SK-N-MC (cell line): Measurements from ENCODE around the gene PRSS50.

Experiments
- EZH2 ChIP-seq: fragments of 200-600 bp; sonication (generic); IDR thresholded peaks from one replicate; pipeline ENCODE4 v1.6.1; 2017; ENCODE audit warnings: antibody characterized with exemption
- FOXP2 ChIP-seq: optimal IDR thresholded peaks from 2 replicates; pipeline ENCODE3; 2011; ENCODE audit warnings: mild to moderate bottlenecking, moderate library complexity; ENCODE audit not compliant: insufficient read depth; ENCODE audit errors: extremely low read length, control extremely low read depth
- POLR2AphosphoS5 ChIP-seq: IDR thresholded peaks from 2 replicates; pipeline ENCODE4 v1.6.1; 2012; ENCODE audit warnings: mild to moderate bottlenecking, low read depth, low read length, borderline replicate concordance

DNA sequence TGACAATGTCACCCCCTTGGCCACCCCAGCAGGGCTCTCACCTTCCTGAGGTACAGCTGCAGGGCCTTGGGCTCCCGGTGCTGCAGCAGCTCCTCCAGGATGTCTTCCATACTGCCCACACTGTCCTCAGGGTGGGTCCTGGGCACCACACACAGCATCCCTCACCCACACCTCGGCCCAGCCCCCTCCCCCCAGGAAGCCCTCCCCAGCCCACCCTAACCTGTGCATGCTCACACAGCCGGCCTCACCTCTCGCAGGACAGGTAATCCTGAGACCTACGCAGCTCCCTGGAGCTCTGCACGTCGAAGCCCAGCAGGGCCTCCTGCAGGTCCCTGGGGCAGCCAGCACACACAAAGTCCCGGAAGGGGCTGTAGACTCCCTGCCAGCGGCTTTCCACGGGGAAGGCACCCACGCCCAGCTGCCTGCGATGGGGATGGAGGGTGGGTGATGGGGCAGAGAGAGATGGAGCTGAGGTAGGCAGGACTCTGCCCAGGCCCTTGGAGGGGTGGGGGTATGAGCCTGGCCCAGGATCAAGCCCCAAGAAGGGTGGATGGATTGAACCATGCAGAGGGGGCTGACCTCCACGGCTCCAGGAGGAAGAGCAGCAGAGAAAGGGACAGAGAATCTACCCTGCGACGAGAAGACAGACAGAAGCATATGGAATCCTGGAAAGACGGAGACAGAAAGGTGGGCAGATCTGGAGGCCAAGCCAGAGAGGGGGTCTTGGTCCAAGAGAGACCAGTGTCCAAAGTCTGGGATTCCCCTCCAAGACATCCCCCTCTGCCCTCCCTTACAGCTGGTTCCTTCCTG is 40.9 kb downstream of the PRSS50 start:
- TF ChIP-seq EZH2 (no peak), POLR2AphosphoS5 (no peak), FOXP2 (no peak)
